ENCODE measurements around the gene GALK2.

Gene GALK2

GRCh38 chr15:49366496-49366895, 196.4 kb downstream of the GALK2 start:
- no peak for DNase-seq

GRCh38 chr15:49370782-49371181, 200.7 kb downstream of the GALK2 start:
- no peak for DNase-seq

- DNase-seq, result no peak
Measured at GRCh38 chr15:49372366-49372765, 202.3 kb downstream of the GALK2 start.

GRCh38 chr15:49379996-49380395, 209.9 kb downstream of the GALK2 start:
- peak in 1 of 2 donors; percentile 2 for DNase-seq

- no peak for DNase-seq
Measured at GRCh38 chr15:49380912-49381311, 210.9 kb downstream of the GALK2 start.

Measured in CD4-positive, alpha-beta T cell treated with Interleukin-1 beta for 1 hour (primary cell).